Measurements from ENCODE around the gene AHSG. TPM values are rescaled to one million over a fixed set of nuclear protein-coding genes. Genes with fewer than 3 reads are reported as not detected.

The AHSG gene
- total and polyA plus RNA-seq, 3 donors from 2014 or later: 0.81 to 1.6 (median 1.5) TPM

DNA sequence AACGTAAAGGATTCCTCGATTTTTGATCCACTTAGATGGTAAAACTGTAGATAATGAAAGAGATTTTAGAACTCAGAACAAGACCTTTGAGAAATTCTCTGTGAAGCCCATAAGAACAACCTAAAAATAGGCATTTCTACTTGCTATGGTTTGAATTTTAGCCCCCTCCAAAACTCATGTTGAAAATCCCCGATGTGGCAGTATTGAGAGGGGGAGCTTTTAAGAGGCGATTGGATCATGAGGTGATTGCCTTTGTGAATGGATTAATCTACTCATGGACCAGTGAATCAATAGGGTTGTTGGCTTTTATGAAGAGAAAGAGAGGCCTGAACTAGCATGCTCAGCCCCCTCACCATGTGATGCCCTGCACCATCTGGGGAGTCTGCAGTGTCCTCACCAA is 20.2 kb upstream of the AHSG start:
- no peaks in the 10 kb centered on the region for H3K9me3 ChIP-seq
- intact Hi-C loops (cut with DNase I; ENCODE audit: low total_unique reads): no loop called here
- no peaks in the 10 kb centered on the region for H3K36me3 ChIP-seq (ENCODE audit: low read depth, missing control alignments)
- H3K4me1 ChIP-seq: no peaks in the 10 kb centered on the region
- H3K4me3 ChIP-seq: no peak overlapping the region
- DNase-seq: no peak
- 94% methylated on average over 4 of the region's 4 CpGs for WGBS, 2 donors
- H3K27me3 ChIP-seq: no peaks in the 10 kb centered on the region
- no peak overlapping the region for H3K27ac ChIP-seq
- TF ChIP-seq, protein P1, sequence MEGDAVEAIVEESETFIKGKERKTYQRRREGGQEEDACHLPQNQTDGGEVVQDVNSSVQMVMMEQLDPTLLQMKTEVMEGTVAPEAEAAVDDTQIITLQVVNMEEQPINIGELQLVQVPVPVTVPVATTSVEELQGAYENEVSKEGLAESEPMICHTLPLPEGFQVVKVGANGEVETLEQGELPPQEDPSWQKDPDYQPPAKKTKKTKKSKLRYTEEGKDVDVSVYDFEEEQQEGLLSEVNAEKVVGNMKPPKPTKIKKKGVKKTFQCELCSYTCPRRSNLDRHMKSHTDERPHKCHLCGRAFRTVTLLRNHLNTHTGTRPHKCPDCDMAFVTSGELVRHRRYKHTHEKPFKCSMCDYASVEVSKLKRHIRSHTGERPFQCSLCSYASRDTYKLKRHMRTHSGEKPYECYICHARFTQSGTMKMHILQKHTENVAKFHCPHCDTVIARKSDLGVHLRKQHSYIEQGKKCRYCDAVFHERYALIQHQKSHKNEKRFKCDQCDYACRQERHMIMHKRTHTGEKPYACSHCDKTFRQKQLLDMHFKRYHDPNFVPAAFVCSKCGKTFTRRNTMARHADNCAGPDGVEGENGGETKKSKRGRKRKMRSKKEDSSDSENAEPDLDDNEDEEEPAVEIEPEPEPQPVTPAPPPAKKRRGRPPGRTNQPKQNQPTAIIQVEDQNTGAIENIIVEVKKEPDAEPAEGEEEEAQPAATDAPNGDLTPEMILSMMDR (IDR thresholded peaks at IDR 0.05): no peak
- no peak for TF ChIP-seq POLR2A (IDR thresholded peaks at IDR 0.05)

DNA sequence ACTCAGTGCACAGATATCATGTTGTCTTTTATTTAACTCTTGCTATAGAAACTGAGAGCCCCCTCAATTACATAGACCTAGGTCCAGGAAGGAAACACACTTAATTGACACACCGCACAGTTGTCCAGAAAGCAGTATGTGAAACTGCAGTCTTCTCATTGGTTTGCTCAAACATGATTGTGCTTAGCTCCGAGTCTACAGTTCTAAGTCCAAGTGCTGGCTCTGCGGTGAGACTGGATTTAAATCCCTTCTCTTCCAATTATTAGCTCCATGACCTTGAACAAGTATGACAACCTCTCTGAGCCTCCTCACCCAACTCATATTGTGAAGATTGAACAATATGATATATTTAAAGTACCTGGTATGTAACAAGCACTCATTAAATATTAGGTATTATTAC is 19.0 kb upstream of the AHSG start:
- H3K27me3 ChIP-seq: no peaks in the 10 kb centered on the region
- no peak overlapping the region for H3K4me3 ChIP-seq
- no peaks in the 10 kb centered on the region for H3K4me1 ChIP-seq
- TF ChIP-seq, protein P1 (IDR thresholded peaks at IDR 0.05): no peak
- no peak for TF ChIP-seq POLR2A (IDR thresholded peaks at IDR 0.05)
- H3K9me3 ChIP-seq: no peaks in the 10 kb centered on the region
- H3K36me3 ChIP-seq (ENCODE audit: low read depth, missing control alignments): no peaks in the 10 kb centered on the region
- H3K27ac ChIP-seq: no peak overlapping the region
- WGBS, 2 donors: 88 to 89% methylated on average over 3 of the region's 3 CpGs
- DNase-seq: no peak
- intact Hi-C loops (cut with DNase I; ENCODE audit: low total_unique reads): no loop called here

DNA sequence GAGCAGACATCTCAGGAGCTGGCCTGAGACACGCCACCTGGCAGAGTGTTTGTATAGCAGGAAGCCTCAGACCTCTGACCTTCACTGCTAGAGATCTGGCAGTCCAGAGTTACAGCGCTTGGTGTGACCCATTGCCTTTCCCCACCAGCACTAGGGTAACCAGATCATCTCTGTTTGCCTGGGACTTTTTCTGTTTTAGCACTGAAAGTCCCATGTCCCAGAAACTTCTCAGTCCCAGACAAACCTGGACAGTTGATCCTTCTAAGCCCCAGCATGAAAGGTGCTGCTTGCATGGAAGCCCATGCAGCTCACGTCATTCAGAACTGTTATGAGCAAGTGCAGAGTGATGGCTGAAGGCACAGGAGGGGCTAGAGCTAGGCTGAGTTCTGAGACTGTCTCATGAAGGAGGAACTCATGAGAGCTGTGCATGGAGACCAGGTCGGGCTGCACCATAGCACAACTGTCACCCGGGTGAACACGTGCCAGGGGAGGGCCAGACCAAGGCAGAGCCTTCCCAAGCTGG is 18.2 kb upstream of the AHSG start:
- no peak overlapping the region for H3K4me3 ChIP-seq
- no peaks in the 10 kb centered on the region for H3K27me3 ChIP-seq
- H3K9me3 ChIP-seq: no peaks in the 10 kb centered on the region
- DNase-seq: no peak
- H3K27ac ChIP-seq: no peak overlapping the region
- H3K4me1 ChIP-seq: no peaks in the 10 kb centered on the region
- H3K36me3 ChIP-seq (ENCODE audit: low read depth, missing control alignments): no peaks in the 10 kb centered on the region
- intact Hi-C loops (cut with DNase I; ENCODE audit: low total_unique reads): no loop called here
- TF ChIP-seq, protein P1 (IDR thresholded peaks at IDR 0.05): no peak
- no peak for TF ChIP-seq POLR2A (IDR thresholded peaks at IDR 0.05)
- 79 to 89% methylated on average over 6 of the region's 6 CpGs for WGBS, 2 donors

DNA sequence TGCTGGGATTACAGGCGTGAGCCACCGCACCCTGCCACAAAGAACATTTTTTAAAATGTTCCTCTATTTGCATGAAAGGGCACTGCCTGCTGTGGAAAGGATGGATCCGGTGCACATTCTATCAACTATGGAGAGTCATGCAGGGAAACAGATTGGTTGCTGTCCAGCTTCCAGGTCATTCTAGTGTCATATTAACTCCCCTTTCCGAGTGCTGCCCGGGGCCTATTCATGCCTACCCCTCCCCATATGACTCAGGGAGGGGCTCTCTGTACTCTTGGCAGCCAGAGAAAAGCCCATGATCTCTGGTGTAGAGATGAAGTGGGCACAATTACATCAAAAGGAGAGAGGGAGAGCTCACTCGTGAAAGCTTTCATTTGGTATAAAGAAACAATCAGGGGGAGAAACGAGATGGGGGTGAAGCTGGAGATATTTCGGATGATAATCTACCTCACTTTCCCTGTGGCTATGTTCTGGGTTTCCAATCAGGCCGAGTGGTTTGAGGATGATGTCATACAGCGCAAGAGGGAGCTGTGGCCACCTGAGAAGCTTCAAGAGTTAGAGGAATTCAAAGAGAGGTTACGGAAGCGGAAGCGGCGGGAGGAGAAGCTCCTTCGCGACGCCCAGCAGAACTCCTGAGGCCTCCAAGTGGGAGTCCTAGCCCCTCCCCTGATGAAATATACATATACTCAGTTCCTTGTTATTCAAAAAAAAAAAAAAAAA is 16.1 kb upstream of the AHSG start:
- WGBS, 2 donors: 36 to 39% methylated on average over 17 of the region's 17 CpGs

More for the DNA sequence above, 16.1 kb upstream of the AHSG start:
- H3K27ac ChIP-seq: no peak overlapping the region
- no peak for DNase-seq
- no peaks in the 10 kb centered on the region for H3K4me1 ChIP-seq
- H3K4me3 ChIP-seq: no peak overlapping the region
- H3K36me3 ChIP-seq (ENCODE audit: low read depth, missing control alignments): no peaks in the 10 kb centered on the region
- no peaks in the 10 kb centered on the region for H3K27me3 ChIP-seq
- TF ChIP-seq, protein P1 (IDR thresholded peaks at IDR 0.05): no peak
- TF ChIP-seq POLR2A (IDR thresholded peaks at IDR 0.05): no peak
- no peaks in the 10 kb centered on the region for H3K9me3 ChIP-seq
- intact Hi-C loops (cut with DNase I; ENCODE audit: low total_unique reads): no loop called here
